Activated B cell treated with CpG ODN at 0.5 μM for 24 hours (primary cell): Measurements from ENCODE around the gene ARFGEF2. TPM values are rescaled to one million over a fixed set of nuclear protein-coding genes. Genes with fewer than 3 reads are reported as not detected.
"Not testable (repeated sequence)": the region's sequence is repeated elsewhere in the genome, so short reads cannot be mapped to it uniquely, and the experiment has no call there.

ENCODE experiments used
- ATAC-seq: fragments of 200-7000 bp; cut with Tn5 transposase; one replicate; pipeline ENCODE4 v1.10.0; 2021; ENCODE audit warnings: low read depth, mild to moderate bottlenecking, moderate library complexity
- CTCF ChIA-PET: fragments of 350-600 bp; sonication (Branson Sonifier 250); formaldehyde crosslinking; loops from one replicate; lab custom pipeline; 2021; ENCODE audit warnings: antibody characterized with exemption; lab: Charles Lee
- POLR2A ChIA-PET: fragments of 350-600 bp; sonication (Branson Sonifier 250); formaldehyde crosslinking; loops from one replicate; lab custom pipeline; 2021; ENCODE audit warnings: antibody characterized with exemption; lab: Charles Lee
- DNase-seq: peaks from one replicate; pipeline ENCODE4 v3.0.0; 2022
- H3K27ac Mint-ChIP-seq: one replicate; pipeline ENCODE4 v1.8.0; 2020; ENCODE audit warnings: mixed read lengths
- H3K27me3 Mint-ChIP-seq: one replicate; pipeline ENCODE4 v1.8.0; 2021; ENCODE audit warnings: mixed read lengths
- H3K36me3 Mint-ChIP-seq: one replicate; pipeline ENCODE4 v1.8.0; 2021; ENCODE audit warnings: low read depth, mixed read lengths
- H3K4me1 Mint-ChIP-seq: one replicate; pipeline ENCODE4 v1.8.0; 2021; ENCODE audit warnings: mixed read lengths
- H3K4me3 Mint-ChIP-seq: one replicate; pipeline ENCODE4 v1.8.0; 2020; ENCODE audit warnings: mild to moderate bottlenecking, mixed read lengths
- H3K9me3 Mint-ChIP-seq: one replicate; pipeline ENCODE4 v1.8.0; 2020; ENCODE audit warnings: mixed read lengths
- CTCF ChIP-seq: fragments of 200-600 bp; IDR thresholded peaks from one replicate; pipeline ENCODE4 v1.8.0; 2022; ENCODE audit warnings: antibody characterized with exemption, mild to moderate bottlenecking
- intact Hi-C: fragments of 100-400 bp; cut with micrococcal nuclease; formaldehyde crosslinking; loops from one replicate; pipeline ENCODE4 v1.15.1; 2024
- total RNA-seq: library from RNA; stranded (reverse); gene quantifications from 2 replicates; pipeline ENCODE4 v1.2.3, GENCODE V29; 2022

The ARFGEF2 gene
- total RNA-seq, 1 donor from 2014 or later = 39.0 TPM

- intact Hi-C loops = no loop called here
- Mint-ChIP-seq H3K4me1 (no peaks in the 10 kb centered on the region), H3K9me3 (no peaks in the 10 kb centered on the region), H3K27ac (no peak overlapping the region), H3K4me3 (no peak overlapping the region), H3K27me3 (no peaks in the 10 kb centered on the region), H3K36me3 (peaks cover 85% of the 10 kb centered on the region)
- ATAC-seq = no peak
- DNase-seq = no peak
- ChIA-PET POLR2A (no interaction called here), CTCF (no interaction called here)
- TF ChIP-seq CTCF = no peak
Observed at GRCh38 chr20:48975955-48976354, 54.4 kb downstream of the ARFGEF2 start.

GRCh38 chr20:48979980-48980379 lies 58.5 kb downstream of the ARFGEF2 start:
- H3K4me1 Mint-ChIP-seq, CTCF ChIA-PET, POLR2A ChIA-PET, intact Hi-C loops, H3K9me3 Mint-ChIP-seq, ATAC-seq, H3K27ac Mint-ChIP-seq, H3K27me3 Mint-ChIP-seq, DNase-seq, H3K4me3 Mint-ChIP-seq: not testable (repeated sequence)
- H3K36me3 Mint-ChIP-seq = peaks cover 91% of the 10 kb centered on the region

GRCh38 chr20:48983423-48984400 lies 62.2 kb downstream of the ARFGEF2 start:
- ATAC-seq (no peak), DNase-seq (no peak)
- Mint-ChIP-seq H3K9me3 (no peaks in the 10 kb centered on the region), H3K4me3 (no peak overlapping the region), H3K27me3 (no peaks in the 10 kb centered on the region), H3K36me3 (peaks cover 90% of the 10 kb centered on the region), H3K27ac (no peak overlapping the region), H3K4me1 (no peaks in the 10 kb centered on the region)
- TF ChIP-seq CTCF = no peak
- intact Hi-C loops = no loop called here
- CTCF ChIA-PET = no interaction called here
- POLR2A ChIA-PET = interaction anchor here (0.7 kb wide), 1 partner anchor 337 kb away, joined by 7 read pairs; no protein-coding TSS in a partner anchor

- no peaks in the 10 kb centered on the region for H3K4me1 Mint-ChIP-seq
- H3K9me3 Mint-ChIP-seq = no peaks in the 10 kb centered on the region
- peaks cover 91% of the 10 kb centered on the region for H3K36me3 Mint-ChIP-seq
- DNase-seq (no peak), ATAC-seq (no peak)
- intact Hi-C loops = no loop called here
- H3K27ac Mint-ChIP-seq = no peak overlapping the region
- H3K4me3 Mint-ChIP-seq = no peak overlapping the region
- TF ChIP-seq CTCF = no peak
- POLR2A ChIA-PET = interaction anchor here (0.6 kb wide), 1 partner anchor 23 kb away, joined by 6 read pairs; no protein-coding TSS in a partner anchor
- CTCF ChIA-PET = no interaction called here
- no peaks in the 10 kb centered on the region for H3K27me3 Mint-ChIP-seq
Observed at GRCh38 chr20:48984575-48985219, 63.2 kb downstream of the ARFGEF2 start.

- ATAC-seq (no peak), DNase-seq (no peak)
- TF ChIP-seq CTCF = no peak
- Mint-ChIP-seq H3K27me3 (no peaks in the 10 kb centered on the region), H3K4me3 (no peak overlapping the region), H3K9me3 (no peaks in the 10 kb centered on the region), H3K4me1 (no peaks in the 10 kb centered on the region), H3K36me3 (peaks cover 91% of the 10 kb centered on the region), H3K27ac (peak overlapping the region; percentile 30)
- ChIA-PET CTCF (no interaction called here), POLR2A (no interaction called here)
- intact Hi-C loops = no loop called here
Observed at GRCh38 chr20:48986899-48987298, 65.4 kb downstream of the ARFGEF2 start.
